HEK293T (cell line): ENCODE data around the gene EIF4EBP2.

Experiments
- CTCF ChIA-PET: fragments of 350-600 bp; formaldehyde crosslinking; extraction: SDS; loops from one replicate; lab custom pipeline; 2021; ENCODE audit warnings: antibody characterized with exemption, inconsistent platforms; lab: Yijun Ruan, JAX
- POLR2A ChIA-PET: fragments of 350-600 bp; formaldehyde crosslinking; extraction: SDS; loops from one replicate; lab custom pipeline; 2020; ENCODE audit warnings: antibody characterized with exemption, inconsistent platforms; lab: Yijun Ruan, JAX
- DNase-seq: peaks from one replicate; pipeline ENCODE4 v3.0.0; 2012; ENCODE audit warnings: mixed read lengths; ENCODE audit errors: extremely low spot score
- ARNT ChIP-seq: fragments of 450-650 bp; IDR thresholded peaks from 2 replicates; pipeline ENCODE4 v1.6.1; 2017; ENCODE audit warnings: mild to moderate bottlenecking
- BHLHE40 ChIP-seq: fragments of 450-650 bp; IDR thresholded peaks from 2 replicates; pipeline ENCODE4 v1.6.1; 2016; ENCODE audit warnings: mild to moderate bottlenecking, moderate library complexity, borderline replicate concordance
- CTBP1 ChIP-seq: fragments of 450-650 bp; IDR thresholded peaks from 2 replicates; pipeline ENCODE4 v1.6.1; 2016; ENCODE audit warnings: borderline replicate concordance
- ELF4 ChIP-seq: fragments of 450-650 bp; IDR thresholded peaks from 2 replicates; pipeline ENCODE4 v1.6.1; 2017; ENCODE audit warnings: antibody characterized with exemption
- FOXA1 ChIP-seq: fragments of 450-650 bp; IDR thresholded peaks from 2 replicates; pipeline ENCODE4 v1.6.1; 2016; ENCODE audit warnings: mild to moderate bottlenecking
- FOXK2 ChIP-seq: fragments of 450-650 bp; IDR thresholded peaks from 2 replicates; pipeline ENCODE4 v1.6.1; 2016; ENCODE audit warnings: mild to moderate bottlenecking
- FOXM1 ChIP-seq: fragments of 450-650 bp; IDR thresholded peaks from 2 replicates; pipeline ENCODE4 v1.6.1; 2017; ENCODE audit warnings: mild to moderate bottlenecking, borderline replicate concordance
- HDGF ChIP-seq: fragments of 450-650 bp; IDR thresholded peaks from 2 replicates; pipeline ENCODE4 v1.6.1; 2017; ENCODE audit warnings: antibody characterized with exemption, borderline replicate concordance
- L3MBTL2 ChIP-seq: fragments of 450-650 bp; conservative IDR thresholded peaks from 2 replicates; pipeline ENCODE4 v1.6.1; 2016; ENCODE audit warnings: mild to moderate bottlenecking
- LEF1 ChIP-seq: fragments of 450-650 bp; IDR thresholded peaks from 2 replicates; pipeline ENCODE4 v1.6.1; 2017; ENCODE audit warnings: mild to moderate bottlenecking, borderline replicate concordance
- NFRKB ChIP-seq: fragments of 450-650 bp; IDR thresholded peaks from 2 replicates; pipeline ENCODE4 v1.6.1; 2016; ENCODE audit warnings: mild to moderate bottlenecking, moderate library complexity
- PKNOX1 ChIP-seq: fragments of 450-650 bp; IDR thresholded peaks from 2 replicates; pipeline ENCODE4 v1.6.1; 2016
- SP1 ChIP-seq: fragments of 450-650 bp; IDR thresholded peaks from 2 replicates; pipeline ENCODE4 v1.6.1; 2017
- SUZ12 ChIP-seq: fragments of 450-650 bp; IDR thresholded peaks from 2 replicates; pipeline ENCODE4 v1.6.1; 2016; ENCODE audit warnings: mild to moderate bottlenecking
- TARDBP ChIP-seq: fragments of 450-650 bp; IDR thresholded peaks from 2 replicates; pipeline ENCODE4 v1.6.1; 2016
- ZNF384 ChIP-seq: fragments of 450-650 bp; IDR thresholded peaks from 2 replicates; pipeline ENCODE4 v1.6.1; 2016

The EIF4EBP2 gene

GRCh38 chr10:70369498-70370018 lies 34.4 kb upstream of the EIF4EBP2 start:
- TF ChIP-seq L3MBTL2: no peak
- TF ChIP-seq FOXM1: no peak
- no peak for TF ChIP-seq CTBP1
- TF ChIP-seq FOXK2: no peak
- no peak for DNase-seq
- CTCF ChIA-PET: no interaction called here
- POLR2A ChIA-PET: interaction anchor here (0.5 to 1.0 kb wide), 2 partner anchors 137 to 223 kb away, joined by 3 read pairs; partner anchors contain the start of gene TYSND1

DNA sequence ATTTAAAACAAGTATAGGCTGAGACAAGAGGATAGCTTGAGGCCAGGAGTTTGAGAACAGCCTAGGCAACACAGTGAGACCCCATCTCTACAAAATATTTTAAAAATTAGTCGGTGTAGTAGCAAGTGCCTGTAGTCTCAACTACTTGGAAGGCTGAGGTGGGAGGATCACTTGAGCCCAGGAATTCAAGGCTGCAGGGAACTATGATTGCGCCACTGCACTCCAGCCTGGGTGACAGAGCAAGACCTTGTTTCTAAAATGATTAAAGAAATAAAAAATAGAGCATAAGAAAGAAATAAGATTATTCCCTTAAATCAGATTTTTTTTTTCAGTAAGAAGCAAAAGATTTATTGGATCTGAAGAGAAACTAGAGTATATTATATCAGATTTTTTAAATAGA lies 33.2 kb upstream of the EIF4EBP2 start:
- TF ChIP-seq ZNF384: no peak
- TF ChIP-seq CTBP1: no peak
- no peak for TF ChIP-seq LEF1
- no peak for TF ChIP-seq ELF4
- TF ChIP-seq FOXK2: no peak
- TF ChIP-seq L3MBTL2: no peak
- no peak for TF ChIP-seq FOXA1
- TF ChIP-seq ARNT: no peak
- no peak for TF ChIP-seq FOXM1
- TF ChIP-seq HDGF: no peak
- TF ChIP-seq SUZ12: no peak
- no peak for TF ChIP-seq TARDBP
- TF ChIP-seq BHLHE40: no peak
- TF ChIP-seq NFRKB: no peak
- no peak for TF ChIP-seq SP1
- TF ChIP-seq PKNOX1: no peak
- no peak for DNase-seq
- CTCF ChIA-PET: no interaction called here
- POLR2A ChIA-PET: no interaction called here

DNA sequence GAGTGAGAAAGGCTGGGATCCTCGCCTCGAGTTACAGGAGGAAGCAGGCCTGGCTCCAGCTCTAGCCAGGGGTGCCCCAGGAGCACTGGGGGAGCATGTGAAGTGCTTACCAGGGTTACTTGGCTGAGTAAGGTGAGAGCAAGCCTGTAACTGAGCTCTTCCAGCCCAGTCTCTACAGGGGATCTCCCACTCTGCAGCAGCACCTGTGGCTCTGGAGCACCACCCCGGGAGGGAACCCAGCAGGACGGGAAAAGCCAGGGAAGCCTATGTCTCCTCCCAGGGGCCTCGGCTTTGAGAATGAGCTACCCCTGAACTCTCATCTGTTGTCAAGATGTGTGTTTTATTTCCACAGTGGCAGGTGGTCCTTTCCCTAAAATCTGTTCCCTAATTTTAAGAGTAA lies 32.1 kb upstream of the EIF4EBP2 start:
- POLR2A ChIA-PET: no interaction called here
- CTCF ChIA-PET: no interaction called here
- TF ChIP-seq PKNOX1 (no peak), ZNF384 (no peak), FOXK2 (no peak), ELF4 (no peak), BHLHE40 (no peak), SP1 (no peak), FOXM1 (no peak), CTBP1 (no peak), HDGF (no peak), NFRKB (no peak), SUZ12 (no peak), ARNT (no peak), LEF1 (no peak), TARDBP (no peak), L3MBTL2 (no peak), FOXA1 (no peak)
- DNase-seq: no peak

DNA sequence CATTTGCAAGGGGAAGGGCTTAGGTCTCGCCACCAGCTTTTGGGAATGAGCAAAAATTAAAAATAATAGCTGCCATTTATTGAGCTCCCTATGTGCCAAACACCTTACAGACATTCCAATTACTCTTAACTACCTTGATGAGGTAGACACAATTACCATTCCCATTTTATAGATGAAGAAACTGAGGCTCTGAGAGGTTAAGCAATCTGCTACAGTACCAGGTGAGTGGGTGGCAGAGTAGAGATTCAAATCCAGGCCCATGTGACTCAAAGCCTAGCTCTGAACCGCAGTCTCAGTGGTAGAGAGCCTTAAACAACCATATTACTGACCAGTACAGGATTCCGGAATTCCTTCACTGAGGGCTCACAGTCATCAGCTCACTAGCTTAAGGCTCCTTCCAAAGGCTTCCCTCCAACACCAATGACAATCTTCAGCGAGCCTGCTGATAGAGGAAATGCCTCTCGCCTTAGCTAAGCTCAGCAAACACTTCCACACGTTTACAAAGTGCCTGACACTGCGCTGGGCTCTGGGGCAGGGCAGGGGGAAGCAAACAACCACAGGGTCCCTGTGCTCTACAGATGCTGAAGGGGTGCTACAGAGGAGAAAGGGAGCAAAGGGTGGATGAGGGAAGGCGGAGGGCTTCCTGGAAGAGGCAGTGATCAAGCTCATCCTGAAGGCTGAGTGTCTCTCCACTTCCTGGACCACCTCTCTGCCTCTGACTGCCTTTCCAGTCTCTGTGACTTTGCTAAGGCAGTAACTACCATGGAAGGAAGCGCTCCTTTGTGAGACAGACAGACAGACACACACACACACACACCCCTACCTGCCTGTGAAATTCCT lies 28.9 kb upstream of the EIF4EBP2 start:
- POLR2A ChIA-PET: interaction anchor here (0.9 to 1.1 kb wide), 3 partner anchors 27 to 30 kb away, joined by 3 to 4 read pairs (median 3); partner anchors contain the start of gene EIF4EBP2
- no peak for DNase-seq
- no peak for TF ChIP-seq TARDBP
- no peak for TF ChIP-seq ELF4
- no peak for TF ChIP-seq LEF1
- no peak for TF ChIP-seq BHLHE40
- TF ChIP-seq FOXA1: no peak
- TF ChIP-seq CTBP1: no peak
- TF ChIP-seq SUZ12: no peak
- CTCF ChIA-PET: interaction anchor here (0.6 to 1.3 kb wide), 2 partner anchors 11 to 229 kb away, joined by 3 read pairs; partner anchors contain the start of gene TYSND1

DNA sequence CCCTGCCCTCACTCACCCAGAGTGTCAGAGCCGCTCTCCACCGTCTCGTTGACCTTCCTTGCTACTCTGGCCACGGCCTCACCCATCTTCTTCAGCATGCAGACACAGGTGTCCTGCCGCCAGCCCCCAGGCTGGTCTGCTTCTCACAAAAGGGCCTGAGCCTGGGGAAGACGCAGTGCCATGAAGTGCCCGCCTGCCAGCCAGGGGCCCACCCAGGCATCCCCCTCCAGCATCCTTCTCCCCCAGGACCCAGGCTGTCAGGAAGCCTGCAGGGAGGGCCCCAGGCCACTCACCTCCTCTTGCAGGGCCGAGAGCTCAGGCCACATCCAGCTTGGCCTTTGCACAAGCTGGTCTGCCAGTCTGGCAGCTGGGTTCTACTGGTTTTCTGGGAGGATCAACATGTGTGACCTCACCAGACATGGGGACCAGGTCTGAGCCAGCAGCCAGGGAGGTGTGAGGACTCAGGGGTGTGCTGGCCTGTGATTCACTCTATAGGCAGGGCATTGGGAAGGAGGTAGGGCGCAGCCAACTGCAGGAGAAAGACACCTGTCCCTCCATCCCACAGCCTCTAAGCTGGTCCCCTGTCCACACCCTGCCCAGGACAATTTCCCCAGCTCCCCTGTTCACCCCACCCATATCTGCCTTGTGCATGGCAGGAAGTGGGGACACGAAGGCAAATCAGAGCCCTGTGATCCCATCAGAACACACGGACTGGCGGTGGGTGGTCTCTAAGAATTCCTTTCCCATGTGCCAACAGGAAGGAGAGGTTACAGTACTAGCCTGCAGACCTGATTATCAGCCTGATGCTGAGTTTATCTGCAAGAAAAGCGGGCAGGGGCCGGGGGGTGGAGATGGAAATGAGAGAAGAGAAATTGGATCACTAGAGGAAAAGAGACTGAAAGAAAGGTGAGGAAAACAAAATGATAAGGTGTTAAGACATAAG lies 27.2 kb upstream of the EIF4EBP2 start:
- ChIA-PET POLR2A (interaction anchor here (0.8 to 0.9 kb wide), 2 partner anchors 28 to 104 kb away, joined by 3 to 4 read pairs; partner anchors contain the start of gene EIF4EBP2), CTCF (interaction anchor here (0.6 to 1.0 kb wide), 3 partner anchors 12 to 260 kb away, joined by 3 to 4 read pairs (median 3); no protein-coding TSS in a partner anchor)
- DNase-seq: no peak
- no peak for TF ChIP-seq ARNT
- no peak for TF ChIP-seq SUZ12
- no peak for TF ChIP-seq ELF4

DNA sequence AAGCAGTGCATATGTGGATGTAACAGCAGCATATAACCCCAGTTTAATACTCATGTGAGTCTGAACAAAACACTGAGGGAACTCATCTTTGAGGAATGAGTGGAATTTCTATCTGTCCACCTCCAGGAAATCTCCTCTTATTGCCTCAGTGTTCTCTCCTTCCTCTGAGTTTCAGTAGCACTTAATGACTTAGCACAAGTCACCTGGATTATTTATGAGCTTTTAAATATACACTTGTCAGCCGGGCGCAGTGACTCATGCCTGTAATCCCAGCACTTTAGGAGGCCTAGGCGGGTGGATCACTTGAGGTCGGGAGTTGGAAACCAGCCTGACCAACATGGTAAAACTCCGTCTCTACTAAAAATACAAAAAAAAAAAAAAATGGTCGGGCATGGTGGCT lies 25.8 kb upstream of the EIF4EBP2 start:
- POLR2A ChIA-PET: interaction anchor here (0.8 to 1.3 kb wide), 3 partner anchors 24 to 232 kb away, joined by 3 to 4 read pairs (median 3); partner anchors contain the start of genes EIF4EBP2 and TYSND1
- TF ChIP-seq ELF4 (no peak), SP1 (no peak), FOXA1 (no peak), ZNF384 (no peak), CTBP1 (no peak; the same call in 1 of the 2 replicates), PKNOX1 (peak; percentile 94), LEF1 (no peak), L3MBTL2 (no peak)
- DNase-seq: no peak
- CTCF ChIA-PET: interaction anchor here (0.6 to 1.0 kb wide), 3 partner anchors 26 to 262 kb away, joined by 3 to 5 read pairs (median 4); partner anchors contain the start of gene EIF4EBP2
